ENCODE data around the gene SMDT1.
"Not testable (repeated sequence)": the region's sequence is repeated elsewhere in the genome, so short reads cannot be mapped to it uniquely, and the experiment has no call there.

SMDT1 gene

GRCh38 chr22:42115420-42115830 lies 35.9 kb downstream of the SMDT1 start:
- not testable (repeated sequence) for DNase-seq

- DNase-seq, result no peak
These were observed 37.4 kb downstream of the SMDT1 start for GRCh38 chr22:42116848-42117424.

GRCh38 chr22:42120231-42121021 lies 40.9 kb downstream of the SMDT1 start:
- peak; percentile 29 to 42 for DNase-seq

GRCh38 chr22:42123529-42123928 lies 44.0 kb downstream of the SMDT1 start:
- not testable (repeated sequence) for DNase-seq

GRCh38 chr22:42127606-42128005 lies 48.1 kb downstream of the SMDT1 start:
- DNase-seq, result no peak

GRCh38 chr22:42128007-42128406 lies 48.5 kb downstream of the SMDT1 start:
- not testable (repeated sequence) for DNase-seq

- DNase-seq, result not testable (repeated sequence)
These were observed 49.5 kb downstream of the SMDT1 start for GRCh38 chr22:42128776-42129694.

- not testable (repeated sequence) for DNase-seq
These were observed 50.7 kb downstream of the SMDT1 start for GRCh38 chr22:42130182-42130581.

- DNase-seq, result not testable (repeated sequence)
These were observed 51.3 kb downstream of the SMDT1 start, which contains the start of gene CYP2D6 for GRCh38 chr22:42130639-42131431. Gene CYP2D6 (minus strand): TSS chr22:42130810. CDS start chr22:42130791, 19 bp downstream.

- DNase-seq, result no peak
These were observed 52.1 kb downstream of the SMDT1 start for GRCh38 chr22:42131562-42131961.

- no peak for DNase-seq
These were observed 53.0 kb downstream of the SMDT1 start for GRCh38 chr22:42132457-42132856.
